GM18507 (cell line): Measurements from ENCODE around the gene TMEM98.
"Not testable (repeated sequence)": the region's sequence is repeated elsewhere in the genome, so short reads cannot be mapped to it uniquely, and the experiment has no call there.

Experiments
- DNase-seq: peaks from one replicate; pipeline ENCODE4 v3.0.0; 2011; ENCODE audit warnings: low read depth; ENCODE audit not compliant: insufficient read length; ENCODE audit errors: extremely low spot score
- FAIRE-seq: peaks from 2 replicates; lab custom pipeline; 2011; peaks lifted over from hg19 to GRCh38; lab: Jason Lieb, UNC

The TMEM98 gene

GRCh38 chr17:32936186-32936893, 8.4 kb downstream of the TMEM98 start:
- no peak for FAIRE-seq
- DNase-seq, result no peak

- DNase-seq (peak; percentile 46), FAIRE-seq (peak; percentile 71)
Observed at GRCh38 chr17:32936894-32937500, 9.0 kb downstream of the TMEM98 start.

- FAIRE-seq, result no peak
- no peak for DNase-seq
Observed at GRCh38 chr17:32940706-32941390, 12.9 kb downstream of the TMEM98 start.

DNA sequence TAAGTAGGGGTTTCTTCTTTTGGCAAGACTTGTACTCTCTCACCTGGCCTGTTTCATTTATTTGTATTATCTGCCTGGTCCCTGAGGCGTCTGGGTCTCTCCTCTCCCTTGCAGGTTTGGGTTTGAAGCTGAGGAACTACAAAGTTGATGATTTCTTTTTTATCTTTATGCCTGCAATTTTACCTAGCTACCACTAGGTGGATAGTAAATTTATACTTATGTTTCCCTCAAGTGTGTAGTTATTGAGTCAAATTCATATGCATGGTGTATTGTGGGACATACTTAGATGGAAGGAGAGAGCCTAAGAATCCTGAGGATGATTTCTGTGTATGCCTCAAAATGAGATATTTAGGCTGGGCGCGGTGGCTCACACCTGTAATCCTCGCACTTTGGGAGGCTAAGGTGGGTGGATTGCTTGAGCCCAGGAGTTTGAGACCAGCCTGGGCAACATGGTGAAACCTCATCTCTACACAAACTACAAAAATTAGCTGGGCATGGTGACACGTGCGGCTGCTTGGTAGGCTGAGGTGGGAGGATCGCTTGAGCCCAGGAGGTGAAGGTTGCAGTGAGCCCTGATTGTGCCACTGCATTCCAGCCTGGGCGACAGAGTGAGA, 13.6 kb downstream of the TMEM98 start:
- DNase-seq (no peak), FAIRE-seq (peak; percentile 55)

DNA sequence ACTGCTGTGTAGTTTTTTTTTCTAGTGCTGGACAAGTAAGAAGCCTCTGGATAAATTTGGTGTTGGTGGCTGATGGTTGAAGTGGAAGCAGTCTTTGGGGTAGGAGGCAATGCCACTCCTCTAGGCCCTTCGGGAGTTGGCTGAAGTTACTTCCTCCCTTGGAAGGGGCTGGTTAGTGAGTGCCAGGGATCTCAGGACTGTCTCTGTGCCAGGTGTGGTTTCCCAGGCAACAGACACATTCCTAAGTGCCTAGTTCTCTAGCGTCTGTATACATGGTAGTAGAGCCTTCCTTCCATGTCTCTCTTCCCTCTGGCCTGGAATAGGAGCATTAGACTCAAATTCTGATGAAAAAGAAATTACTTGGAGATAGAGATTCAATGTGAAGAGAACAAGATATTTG, 15.3 kb downstream of the TMEM98 start:
- DNase-seq, result no peak
- no peak for FAIRE-seq

- no peak for DNase-seq
- FAIRE-seq, result no peak
Observed at GRCh38 chr17:32943647-32944191, 15.8 kb downstream of the TMEM98 start.

DNA sequence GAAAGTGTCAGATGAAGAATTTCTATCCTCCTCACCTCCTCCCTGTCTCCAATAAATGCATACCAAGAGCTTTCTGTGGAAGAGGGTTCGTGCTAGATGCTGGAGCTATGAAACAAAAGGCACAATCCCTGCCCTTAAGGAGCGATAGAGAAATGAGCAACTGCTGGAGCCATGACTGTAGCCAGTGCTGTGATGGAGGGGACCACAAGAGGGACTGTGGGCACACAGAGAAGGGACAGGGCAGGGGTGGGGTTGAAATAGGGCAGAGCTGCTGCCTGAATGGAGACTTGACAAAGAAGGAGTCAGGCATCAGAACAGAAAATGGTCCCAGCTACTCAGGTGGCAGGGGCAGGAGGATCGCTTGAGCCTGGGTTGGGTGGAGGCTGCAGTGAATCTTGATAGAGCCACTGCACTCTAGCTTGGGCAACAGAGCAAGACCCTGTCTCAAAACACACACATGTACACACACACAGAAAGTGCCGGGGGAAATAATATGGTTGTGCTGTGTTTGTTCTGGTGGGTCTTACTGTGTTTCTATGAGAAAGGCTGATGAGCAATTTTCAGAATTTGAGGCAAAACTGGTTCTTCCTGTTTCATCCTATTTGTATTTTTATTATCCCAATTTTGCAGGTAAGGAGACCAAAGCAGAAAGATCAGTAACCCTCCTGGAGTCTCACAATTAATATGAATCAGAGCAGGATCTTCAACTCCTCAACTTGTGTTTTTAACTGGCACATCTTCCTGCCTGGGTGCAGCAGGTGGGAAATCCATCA, 16.5 kb downstream of the TMEM98 start:
- no peak for DNase-seq
- no peak for FAIRE-seq

GRCh38 chr17:32946375-32947135, 18.6 kb downstream of the TMEM98 start:
- no peak for FAIRE-seq

DNA sequence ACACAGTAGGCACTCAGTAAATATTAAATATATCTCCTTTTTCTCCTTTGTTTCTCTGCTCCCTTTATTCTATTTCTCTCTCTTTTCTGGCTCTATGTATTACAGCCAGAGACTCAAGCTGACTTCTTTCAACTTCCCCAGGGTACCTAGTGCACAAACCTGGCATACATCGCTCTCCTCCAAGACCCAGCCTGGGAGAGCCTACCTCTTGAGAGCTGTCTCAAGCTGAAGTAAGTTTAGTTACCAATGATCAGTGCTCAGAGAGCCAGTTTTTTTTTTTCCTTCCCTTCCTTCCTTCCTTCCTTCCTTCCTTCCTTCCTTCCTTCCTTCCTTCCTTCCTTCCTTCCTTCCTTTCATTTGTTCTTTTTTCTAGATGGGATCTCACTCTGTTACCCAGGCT, 19.8 kb downstream of the TMEM98 start:
- DNase-seq (no peak), FAIRE-seq (no peak)

More at GRCh38 chr17:32946375-32947135, 18.6 kb downstream of the TMEM98 start:
- DNase-seq, result no peak

GRCh38 chr17:32949181-32949580, 21.2 kb downstream of the TMEM98 start:
- DNase-seq, result no peak
- no peak for FAIRE-seq

- not testable (repeated sequence) for FAIRE-seq
Observed at GRCh38 chr17:32952491-32952890, 24.5 kb downstream of the TMEM98 start.

DNA sequence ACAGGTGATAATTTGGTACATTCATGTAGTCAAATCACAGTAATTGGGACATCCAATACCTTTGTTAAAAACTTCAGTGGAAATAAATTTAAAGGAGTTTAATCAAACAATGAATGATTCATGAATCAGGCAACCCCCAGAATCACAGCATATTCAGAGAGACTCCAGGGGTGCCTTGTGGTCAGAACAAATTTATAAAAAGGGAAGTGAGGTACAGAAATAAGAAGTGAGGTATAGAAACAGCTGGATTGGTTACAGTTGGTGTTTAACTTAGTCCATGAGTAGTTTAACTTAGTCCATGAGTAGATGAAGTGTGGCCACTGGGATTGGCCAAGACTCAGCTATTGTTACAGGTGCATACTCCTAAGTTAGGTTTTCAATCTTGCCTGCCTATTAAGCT, 25.1 kb downstream of the TMEM98 start:
- FAIRE-seq, result no peak
- DNase-seq, result no peak

More at GRCh38 chr17:32952491-32952890, 24.5 kb downstream of the TMEM98 start:
- not testable (repeated sequence) for DNase-seq

- FAIRE-seq, result no peak
- no peak for DNase-seq
Observed at GRCh38 chr17:32953857-32954256, 25.9 kb downstream of the TMEM98 start.

- FAIRE-seq (no peak), DNase-seq (no peak)
Observed at GRCh38 chr17:32954477-32954876, 26.5 kb downstream of the TMEM98 start.

GRCh38 chr17:32955155-32955554, 27.2 kb downstream of the TMEM98 start:
- DNase-seq (no peak), FAIRE-seq (no peak)

GRCh38 chr17:32956240-32956970, 28.5 kb downstream of the TMEM98 start:
- DNase-seq, result no peak
- FAIRE-seq, result no peak

DNA sequence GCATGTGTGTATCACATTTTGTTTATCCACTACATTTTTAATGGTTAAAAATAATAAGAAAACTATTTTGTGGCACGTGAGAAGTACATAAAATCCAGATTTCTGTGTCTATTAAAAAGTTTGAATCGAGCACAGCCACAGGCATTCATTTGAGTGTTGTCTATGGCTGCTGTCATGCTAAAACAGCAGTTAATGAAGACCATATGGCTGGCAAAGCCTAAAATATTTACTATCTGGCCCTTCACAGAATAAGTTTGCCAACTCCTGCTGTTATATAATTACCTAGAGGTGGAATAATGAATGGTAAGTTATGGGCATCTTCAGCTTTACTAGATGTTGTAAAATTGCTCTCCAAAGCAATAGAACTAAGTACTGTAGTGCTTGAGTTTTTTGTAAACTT, 30.5 kb downstream of the TMEM98 start:
- peak; percentile 12 for FAIRE-seq
- no peak for DNase-seq

- no peak for FAIRE-seq
- DNase-seq, result no peak
Observed at GRCh38 chr17:32960815-32961214, 32.9 kb downstream of the TMEM98 start.
